A673 (cell line): Measurements from ENCODE around the gene GLI3.

Experiments used
- EZH2 ChIP-seq: fragments of 200-600 bp; sonication (generic); IDR thresholded peaks from 2 replicates; pipeline ENCODE4 v1.6.1; 2017; ENCODE audit warnings: borderline replicate concordance, low read depth, mild to moderate bottlenecking, mixed read lengths, antibody characterized with exemption, low read length; ENCODE audit not compliant: poor library complexity, severe bottlenecking
- TF ChIP-seq, protein P1 (sequence below): fragments of 300-800, 200-600 bp; sonication (generic); conservative IDR thresholded peaks from 2 replicates; pipeline ENCODE4 v1.5.1; 2017; ENCODE audit warnings: low read depth, mild to moderate bottlenecking, antibody characterized with exemption, low read length, moderate library complexity, mixed read lengths

DNA sequence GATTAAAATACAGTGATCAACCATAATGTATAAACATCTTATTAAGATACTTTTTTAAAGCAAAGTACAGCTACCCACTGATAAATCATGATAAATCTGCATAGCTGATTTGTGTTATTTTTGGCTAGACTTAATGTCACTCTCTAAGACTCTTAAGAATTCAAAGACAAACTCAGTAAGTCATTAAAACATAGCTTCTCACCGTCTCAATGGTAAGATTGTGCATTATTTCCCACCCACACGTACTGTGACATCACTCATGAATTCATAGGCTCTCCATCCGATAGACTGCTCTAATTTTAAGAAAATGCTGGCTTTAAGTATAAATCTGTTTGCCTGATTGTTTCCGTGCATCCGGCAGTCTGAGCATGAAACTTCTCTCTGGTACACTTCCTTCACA, 266.1 kb downstream of the GLI3 start:
- TF ChIP-seq, protein P1, sequence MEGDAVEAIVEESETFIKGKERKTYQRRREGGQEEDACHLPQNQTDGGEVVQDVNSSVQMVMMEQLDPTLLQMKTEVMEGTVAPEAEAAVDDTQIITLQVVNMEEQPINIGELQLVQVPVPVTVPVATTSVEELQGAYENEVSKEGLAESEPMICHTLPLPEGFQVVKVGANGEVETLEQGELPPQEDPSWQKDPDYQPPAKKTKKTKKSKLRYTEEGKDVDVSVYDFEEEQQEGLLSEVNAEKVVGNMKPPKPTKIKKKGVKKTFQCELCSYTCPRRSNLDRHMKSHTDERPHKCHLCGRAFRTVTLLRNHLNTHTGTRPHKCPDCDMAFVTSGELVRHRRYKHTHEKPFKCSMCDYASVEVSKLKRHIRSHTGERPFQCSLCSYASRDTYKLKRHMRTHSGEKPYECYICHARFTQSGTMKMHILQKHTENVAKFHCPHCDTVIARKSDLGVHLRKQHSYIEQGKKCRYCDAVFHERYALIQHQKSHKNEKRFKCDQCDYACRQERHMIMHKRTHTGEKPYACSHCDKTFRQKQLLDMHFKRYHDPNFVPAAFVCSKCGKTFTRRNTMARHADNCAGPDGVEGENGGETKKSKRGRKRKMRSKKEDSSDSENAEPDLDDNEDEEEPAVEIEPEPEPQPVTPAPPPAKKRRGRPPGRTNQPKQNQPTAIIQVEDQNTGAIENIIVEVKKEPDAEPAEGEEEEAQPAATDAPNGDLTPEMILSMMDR: no peak
- TF ChIP-seq EZH2: no peak
